WTC11 (cell line): ENCODE data around the gene CHTF8. TPM values are rescaled to one million over a fixed set of nuclear protein-coding genes. Genes with fewer than 3 reads are reported as not detected.
A peak's percentile ranks its signal among the peaks of the same experiment; 100 is the strongest.

ENCODE experiments used
- ATAC-seq: fragments of 200-7000 bp; cut with Tn5 transposase; 2 replicates; pipeline ENCODE4 v1.10.0; 2021; ENCODE audit warnings: mild to moderate bottlenecking, moderate library complexity
- CTCF ChIA-PET: fragments of 300-600 bp; sonication (Branson Sonifier 250); formaldehyde crosslinking; loops from one replicate; lab custom pipeline; 2021; ENCODE audit warnings: antibody characterized with exemption; lab: Charles Lee
- POLR2A ChIA-PET: fragments of 350-600 bp; sonication (Branson Sonifier 250); formaldehyde crosslinking; loops from one replicate; lab custom pipeline; 2021; ENCODE audit warnings: antibody characterized with exemption; lab: Charles Lee
- DNase-seq: peaks from one replicate; pipeline ENCODE4 v3.0.0; 2021; ENCODE audit warnings: low spot score
- H3K27ac Mint-ChIP-seq: 2 replicates; pipeline ENCODE4 v1.8.0; 2021; ENCODE audit warnings: mixed read lengths
- H3K27me3 Mint-ChIP-seq: 2 replicates; pipeline ENCODE4 v1.8.0; 2021; ENCODE audit warnings: low read depth, mild to moderate bottlenecking, moderate library complexity, mixed read lengths
- H3K36me3 Mint-ChIP-seq: 2 replicates; pipeline ENCODE4 v1.8.0; 2021; ENCODE audit warnings: mixed read lengths
- H3K4me1 Mint-ChIP-seq: 2 replicates; pipeline ENCODE4 v1.8.0; 2022; ENCODE audit warnings: mixed read lengths
- H3K4me3 Mint-ChIP-seq: 2 replicates; pipeline ENCODE4 v1.8.0; 2021; ENCODE audit warnings: mild to moderate bottlenecking, moderate library complexity, mixed read lengths
- H3K9me3 Mint-ChIP-seq: 2 replicates; pipeline ENCODE4 v1.8.0; 2021; ENCODE audit warnings: mixed read lengths
- E2F5 ChIP-seq: sonication (generic); formaldehyde crosslinking; IDR thresholded peaks from 2 replicates; pipeline ENCODE4 v1.8.1; 2022; ENCODE audit warnings: mild to moderate bottlenecking, moderate library complexity, missing genetic modification reagents
- ELF4 ChIP-seq: sonication (generic); formaldehyde crosslinking; IDR thresholded peaks from 2 replicates; pipeline ENCODE4 v1.8.1; 2022; ENCODE audit warnings: low read depth, mild to moderate bottlenecking, moderate library complexity, missing genetic modification reagents
- ERG ChIP-seq: fragments of 250-450 bp; sonication (Bioruptor Pico); IDR thresholded peaks from 2 replicates; pipeline ENCODE4 v1.8.0; 2021; ENCODE audit warnings: mild to moderate bottlenecking
- ESRRA ChIP-seq: sonication (generic); formaldehyde crosslinking; IDR thresholded peaks from 2 replicates; pipeline ENCODE4 v1.8.1; 2022; ENCODE audit warnings: mild to moderate bottlenecking, missing genetic modification reagents, borderline replicate concordance
- FOXK1 ChIP-seq: sonication (generic); formaldehyde crosslinking; IDR thresholded peaks from 2 replicates; pipeline ENCODE4 v1.8.0; 2022; ENCODE audit warnings: mild to moderate bottlenecking, moderate library complexity, missing genetic modification reagents
- FOXP1 ChIP-seq: sonication (generic); formaldehyde crosslinking; IDR thresholded peaks from 2 replicates; pipeline ENCODE4 v1.8.0; 2022; ENCODE audit warnings: missing genetic modification reagents, mild to moderate bottlenecking, moderate library complexity, borderline replicate concordance
- GRHL2 ChIP-seq: fragments of 250-450 bp; sonication (Bioruptor Pico); IDR thresholded peaks from 2 replicates; pipeline ENCODE4 v1.8.0; 2022; ENCODE audit warnings: mild to moderate bottlenecking, moderate library complexity; ENCODE audit not compliant: insufficient replicate concordance, severe bottlenecking
- GTF2I ChIP-seq: fragments of 250-450 bp; sonication (Bioruptor Pico); conservative IDR thresholded peaks from 2 replicates; pipeline ENCODE4 v1.4.0; 2021; ENCODE audit warnings: mild to moderate bottlenecking
- IRF1 ChIP-seq: sonication (generic); formaldehyde crosslinking; IDR thresholded peaks from 2 replicates; pipeline ENCODE4 v1.8.0; 2023; ENCODE audit warnings: missing genetic modification reagents
- JUN ChIP-seq: sonication (generic); formaldehyde crosslinking; IDR thresholded peaks from 2 replicates; pipeline ENCODE4 v1.8.0; 2023; ENCODE audit warnings: mild to moderate bottlenecking, missing genetic modification reagents
- MYBL2 ChIP-seq: sonication (generic); formaldehyde crosslinking; IDR thresholded peaks from 2 replicates; pipeline ENCODE4 v1.8.1; 2023; ENCODE audit warnings: mild to moderate bottlenecking, moderate library complexity, missing genetic modification reagents
- NR1H2 ChIP-seq: sonication (generic); formaldehyde crosslinking; IDR thresholded peaks from 2 replicates; pipeline ENCODE4 v1.9.0; 2021; ENCODE audit warnings: mild to moderate bottlenecking, moderate library complexity, missing genetic modification reagents
- RELA ChIP-seq: sonication (generic); formaldehyde crosslinking; IDR thresholded peaks from 2 replicates; pipeline ENCODE4 v1.8.1; 2022; ENCODE audit warnings: missing genetic modification reagents, mild to moderate bottlenecking, borderline replicate concordance
- SP1 ChIP-seq: sonication (generic); formaldehyde crosslinking; conservative IDR thresholded peaks from 2 replicates; pipeline ENCODE4 v1.8.1; 2022; ENCODE audit warnings: missing genetic modification reagents
- TEAD1 ChIP-seq: sonication (generic); formaldehyde crosslinking; IDR thresholded peaks from 2 replicates; pipeline ENCODE4 v1.8.0; 2022; ENCODE audit warnings: mild to moderate bottlenecking, missing genetic modification reagents
- ZNF263 ChIP-seq: sonication (generic); formaldehyde crosslinking; IDR thresholded peaks from 2 replicates; pipeline ENCODE4 v1.8.1; 2022; ENCODE audit warnings: low read depth, mild to moderate bottlenecking, moderate library complexity, missing genetic modification reagents
- ZNF317 ChIP-seq: sonication (generic); formaldehyde crosslinking; IDR thresholded peaks from 2 replicates; pipeline ENCODE4 v1.8.1; 2023; ENCODE audit warnings: low read depth, mild to moderate bottlenecking, moderate library complexity, missing genetic modification reagents, borderline replicate concordance
- ZNF396 ChIP-seq: fragments of 250-450 bp; sonication (Bioruptor Pico); IDR thresholded peaks from 2 replicates; pipeline ENCODE4 v1.8.0; 2021; ENCODE audit warnings: mild to moderate bottlenecking, moderate library complexity, borderline replicate concordance
- ZNF416 ChIP-seq: fragments of 250-450 bp; sonication (Bioruptor Pico); IDR thresholded peaks from 2 replicates; pipeline ENCODE4 v1.9.0; 2021; ENCODE audit warnings: mild to moderate bottlenecking, inconsistent platforms
- total RNA-seq: library from RNA; stranded (reverse); gene quantifications from 3 replicates; pipeline ENCODE4 v1.2.3, GENCODE V29; 2021
- TF ChIP-seq, protein P1 (sequence below): sonication (generic); formaldehyde crosslinking; IDR thresholded peaks from 2 replicates; pipeline ENCODE4 v1.8.1; 2022; ENCODE audit warnings: missing genetic modification reagents, borderline replicate concordance
- TF ChIP-seq, protein P2 (sequence below): fragments of 250-450 bp; sonication (Bioruptor Pico); IDR thresholded peaks from 2 replicates; pipeline ENCODE4 v1.9.0; 2021; ENCODE audit warnings: moderate library complexity, mild to moderate bottlenecking, inconsistent platforms, borderline replicate concordance
- TF ChIP-seq, protein P3 (sequence below): fragments of 250-450 bp; sonication (Bioruptor Pico); IDR thresholded peaks from 2 replicates; pipeline ENCODE4 v1.9.0; 2021; ENCODE audit warnings: mild to moderate bottlenecking
- TF ChIP-seq, protein P4 (sequence below): sonication (generic); formaldehyde crosslinking; IDR thresholded peaks from 2 replicates; pipeline ENCODE4 v1.8.1; 2022; ENCODE audit warnings: mild to moderate bottlenecking, missing genetic modification reagents, moderate library complexity, borderline replicate concordance
- TF ChIP-seq, protein P5 (sequence below): fragments of 250-450 bp; sonication (Bioruptor Pico); IDR thresholded peaks from 2 replicates; pipeline ENCODE4 v2.1.2; 2022; ENCODE audit warnings: mild to moderate bottlenecking, moderate library complexity
- TF ChIP-seq, protein P6 (sequence below): sonication (generic); formaldehyde crosslinking; IDR thresholded peaks from 2 replicates; pipeline ENCODE4 v1.8.1; 2023; ENCODE audit warnings: mild to moderate bottlenecking, missing genetic modification reagents, moderate library complexity

Gene CHTF8
- total RNA-seq, 1 experiment from 2014 or later, result 115 TPM

- Mint-ChIP-seq H3K27ac (peak overlapping the region; percentile 89), H3K4me3 (no peak overlapping the region), H3K9me3 (no peaks in the 10 kb centered on the region), H3K36me3 (no peaks in the 10 kb centered on the region), H3K27me3 (peaks cover 1% of the 10 kb centered on the region), H3K4me1 (peaks cover 51% of the 10 kb centered on the region)
- POLR2A ChIA-PET, result no interaction called here
- CTCF ChIA-PET, result interaction anchor here (2.4 kb wide), 1 partner anchor 42 kb away, joined by 11 read pairs; no protein-coding TSS in a partner anchor
- DNase-seq (no peak), ATAC-seq (no peak)
- TF ChIP-seq ZNF416 (CRISPR knock-in tag), result no peak
- no peak for TF ChIP-seq GRHL2
- no peak for TF ChIP-seq IRF1 (CRISPR knock-in tag)
- TF ChIP-seq TEAD1 (CRISPR knock-in tag), result no peak
- TF ChIP-seq GTF2I, result no peak
- no peak for TF ChIP-seq ZNF396 (CRISPR knock-in tag)
- TF ChIP-seq, protein P1, sequence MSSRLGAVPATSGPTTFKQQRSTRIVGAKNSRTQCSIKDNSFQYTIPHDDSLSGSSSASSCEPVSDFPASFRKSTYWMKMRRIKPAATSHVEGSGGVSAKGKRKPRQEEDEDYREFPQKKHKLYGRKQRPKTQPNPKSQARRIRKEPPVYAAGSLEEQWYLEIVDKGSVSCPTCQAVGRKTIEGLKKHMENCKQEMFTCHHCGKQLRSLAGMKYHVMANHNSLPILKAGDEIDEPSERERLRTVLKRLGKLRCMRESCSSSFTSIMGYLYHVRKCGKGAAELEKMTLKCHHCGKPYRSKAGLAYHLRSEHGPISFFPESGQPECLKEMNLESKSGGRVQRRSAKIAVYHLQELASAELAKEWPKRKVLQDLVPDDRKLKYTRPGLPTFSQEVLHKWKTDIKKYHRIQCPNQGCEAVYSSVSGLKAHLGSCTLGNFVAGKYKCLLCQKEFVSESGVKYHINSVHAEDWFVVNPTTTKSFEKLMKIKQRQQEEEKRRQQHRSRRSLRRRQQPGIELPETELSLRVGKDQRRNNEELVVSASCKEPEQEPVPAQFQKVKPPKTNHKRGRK (CRISPR knock-in tag), result no peak
- TF ChIP-seq, protein P2, sequence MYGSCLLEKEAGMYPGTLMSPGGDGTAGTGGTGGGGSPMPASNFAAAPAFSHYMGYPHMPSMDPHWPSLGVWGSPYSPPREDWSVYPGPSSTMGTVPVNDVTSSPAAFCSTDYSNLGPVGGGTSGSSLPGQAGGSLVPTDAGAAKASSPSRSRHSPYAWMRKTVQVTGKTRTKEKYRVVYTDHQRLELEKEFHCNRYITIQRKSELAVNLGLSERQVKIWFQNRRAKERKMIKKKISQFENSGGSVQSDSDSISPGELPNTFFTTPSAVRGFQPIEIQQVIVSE (CRISPR knock-in tag), result no peak
- TF ChIP-seq ESRRA (CRISPR knock-in tag), result no peak
- TF ChIP-seq FOXP1, result no peak
- TF ChIP-seq, protein P3, sequence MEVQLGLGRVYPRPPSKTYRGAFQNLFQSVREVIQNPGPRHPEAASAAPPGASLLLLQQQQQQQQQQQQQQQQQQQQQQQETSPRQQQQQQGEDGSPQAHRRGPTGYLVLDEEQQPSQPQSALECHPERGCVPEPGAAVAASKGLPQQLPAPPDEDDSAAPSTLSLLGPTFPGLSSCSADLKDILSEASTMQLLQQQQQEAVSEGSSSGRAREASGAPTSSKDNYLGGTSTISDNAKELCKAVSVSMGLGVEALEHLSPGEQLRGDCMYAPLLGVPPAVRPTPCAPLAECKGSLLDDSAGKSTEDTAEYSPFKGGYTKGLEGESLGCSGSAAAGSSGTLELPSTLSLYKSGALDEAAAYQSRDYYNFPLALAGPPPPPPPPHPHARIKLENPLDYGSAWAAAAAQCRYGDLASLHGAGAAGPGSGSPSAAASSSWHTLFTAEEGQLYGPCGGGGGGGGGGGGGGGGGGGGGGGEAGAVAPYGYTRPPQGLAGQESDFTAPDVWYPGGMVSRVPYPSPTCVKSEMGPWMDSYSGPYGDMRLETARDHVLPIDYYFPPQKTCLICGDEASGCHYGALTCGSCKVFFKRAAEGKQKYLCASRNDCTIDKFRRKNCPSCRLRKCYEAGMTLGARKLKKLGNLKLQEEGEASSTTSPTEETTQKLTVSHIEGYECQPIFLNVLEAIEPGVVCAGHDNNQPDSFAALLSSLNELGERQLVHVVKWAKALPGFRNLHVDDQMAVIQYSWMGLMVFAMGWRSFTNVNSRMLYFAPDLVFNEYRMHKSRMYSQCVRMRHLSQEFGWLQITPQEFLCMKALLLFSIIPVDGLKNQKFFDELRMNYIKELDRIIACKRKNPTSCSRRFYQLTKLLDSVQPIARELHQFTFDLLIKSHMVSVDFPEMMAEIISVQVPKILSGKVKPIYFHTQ, result no peak
- TF ChIP-seq, protein P4, sequence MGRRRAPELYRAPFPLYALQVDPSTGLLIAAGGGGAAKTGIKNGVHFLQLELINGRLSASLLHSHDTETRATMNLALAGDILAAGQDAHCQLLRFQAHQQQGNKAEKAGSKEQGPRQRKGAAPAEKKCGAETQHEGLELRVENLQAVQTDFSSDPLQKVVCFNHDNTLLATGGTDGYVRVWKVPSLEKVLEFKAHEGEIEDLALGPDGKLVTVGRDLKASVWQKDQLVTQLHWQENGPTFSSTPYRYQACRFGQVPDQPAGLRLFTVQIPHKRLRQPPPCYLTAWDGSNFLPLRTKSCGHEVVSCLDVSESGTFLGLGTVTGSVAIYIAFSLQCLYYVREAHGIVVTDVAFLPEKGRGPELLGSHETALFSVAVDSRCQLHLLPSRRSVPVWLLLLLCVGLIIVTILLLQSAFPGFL (CRISPR knock-in tag), result no peak
- TF ChIP-seq ZNF317 (CRISPR knock-in tag), result no peak
Observed at GRCh38 chr16:69071036-69071435, 61.4 kb downstream of the CHTF8 start.

GRCh38 chr16:69069504-69069903 lies 62.9 kb downstream of the CHTF8 start:
- H3K9me3 Mint-ChIP-seq, result no peaks in the 10 kb centered on the region
- H3K36me3 Mint-ChIP-seq, result no peaks in the 10 kb centered on the region
- H3K4me1 Mint-ChIP-seq, result peaks cover 62% of the 10 kb centered on the region
- TF ChIP-seq ZNF317 (CRISPR knock-in tag) (no peak), JUN (no peak), RELA (CRISPR knock-in tag) (no peak), FOXK1 (CRISPR knock-in tag) (no peak), SP1 (CRISPR knock-in tag) (no peak), MYBL2 (CRISPR knock-in tag) (no peak), ZNF263 (CRISPR knock-in tag) (no peak), NR1H2 (CRISPR knock-in tag) (no peak), ERG (no peak), ELF4 (CRISPR knock-in tag) (no peak), E2F5 (CRISPR knock-in tag) (no peak)
- TF ChIP-seq, protein P5, sequence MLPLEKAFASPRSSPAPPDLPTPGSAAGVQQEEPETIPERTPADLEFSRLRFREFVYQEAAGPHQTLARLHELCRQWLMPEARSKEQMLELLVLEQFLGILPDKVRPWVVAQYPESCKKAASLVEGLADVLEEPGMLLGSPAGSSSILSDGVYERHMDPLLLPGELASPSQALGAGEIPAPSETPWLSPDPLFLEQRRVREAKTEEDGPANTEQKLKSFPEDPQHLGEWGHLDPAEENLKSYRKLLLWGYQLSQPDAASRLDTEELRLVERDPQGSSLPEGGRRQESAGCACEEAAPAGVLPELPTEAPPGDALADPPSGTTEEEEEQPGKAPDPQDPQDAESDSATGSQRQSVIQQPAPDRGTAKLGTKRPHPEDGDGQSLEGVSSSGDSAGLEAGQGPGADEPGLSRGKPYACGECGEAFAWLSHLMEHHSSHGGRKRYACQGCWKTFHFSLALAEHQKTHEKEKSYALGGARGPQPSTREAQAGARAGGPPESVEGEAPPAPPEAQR (CRISPR knock-in tag), result no peak
- TF ChIP-seq, protein P6, sequence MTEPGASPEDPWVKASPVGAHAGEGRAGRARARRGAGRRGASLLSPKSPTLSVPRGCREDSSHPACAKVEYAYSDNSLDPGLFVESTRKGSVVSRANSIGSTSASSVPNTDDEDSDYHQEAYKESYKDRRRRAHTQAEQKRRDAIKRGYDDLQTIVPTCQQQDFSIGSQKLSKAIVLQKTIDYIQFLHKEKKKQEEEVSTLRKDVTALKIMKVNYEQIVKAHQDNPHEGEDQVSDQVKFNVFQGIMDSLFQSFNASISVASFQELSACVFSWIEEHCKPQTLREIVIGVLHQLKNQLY (CRISPR knock-in tag), result no peak
- POLR2A ChIA-PET, result no interaction called here
- no peak for DNase-seq
- ATAC-seq, result no peak
- peak overlapping the region; percentile 71 for H3K27ac Mint-ChIP-seq
- H3K4me3 Mint-ChIP-seq, result no peak overlapping the region
- H3K27me3 Mint-ChIP-seq, result peaks cover 8% of the 10 kb centered on the region
- CTCF ChIA-PET, result no interaction called here
